ENCODE data around the gene SPARC.
A peak's percentile ranks its signal among the peaks of the same experiment; 100 is the strongest.
"Not testable (repeated sequence)": the region's sequence is repeated elsewhere in the genome, so short reads cannot be mapped to it uniquely, and the experiment has no call there.

The SPARC gene

DNA sequence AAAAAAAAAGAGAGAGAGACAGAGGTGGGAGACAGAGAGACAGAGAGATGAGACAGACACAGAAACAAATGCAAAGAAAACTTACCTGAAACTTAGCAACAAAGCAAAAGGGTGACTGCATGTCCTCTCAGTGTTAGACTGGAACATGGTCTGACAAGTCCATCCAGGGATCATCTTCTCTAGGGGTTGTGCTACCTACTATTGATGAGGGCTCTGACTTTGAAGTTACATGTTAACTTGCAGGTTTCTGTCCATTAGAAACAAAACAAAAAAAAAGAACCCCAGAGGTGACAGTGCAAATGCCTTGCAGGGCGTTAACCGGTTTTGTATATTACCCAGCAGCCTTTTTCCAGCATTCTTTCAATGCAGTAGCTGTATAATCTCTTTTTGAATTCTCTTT, 13.6 kb upstream of the SPARC start:
- Histone ChIP-seq H3K4me1 (ENCODE audit: control insufficient read depth, insufficient read depth, low read length) (peaks cover 50% of the 10 kb centered on the region), H3K9ac (ENCODE audit: low read length) (peak overlapping the region; percentile 98), H3K36me3 (ENCODE audit: control insufficient read depth, insufficient read depth, low read length, severe bottlenecking) (no peaks in the 10 kb centered on the region), H3K27me3 (replicated peaks; ENCODE audit: control insufficient read depth, insufficient read depth, low read length) (no peaks in the 10 kb centered on the region), H3K9me3 (ENCODE audit: control insufficient read depth, low read length) (no peaks in the 10 kb centered on the region), H3K4me3 (ENCODE audit: low read length) (no peak overlapping the region)
- DNase-seq (ENCODE audit: low read depth): no peak

DNA sequence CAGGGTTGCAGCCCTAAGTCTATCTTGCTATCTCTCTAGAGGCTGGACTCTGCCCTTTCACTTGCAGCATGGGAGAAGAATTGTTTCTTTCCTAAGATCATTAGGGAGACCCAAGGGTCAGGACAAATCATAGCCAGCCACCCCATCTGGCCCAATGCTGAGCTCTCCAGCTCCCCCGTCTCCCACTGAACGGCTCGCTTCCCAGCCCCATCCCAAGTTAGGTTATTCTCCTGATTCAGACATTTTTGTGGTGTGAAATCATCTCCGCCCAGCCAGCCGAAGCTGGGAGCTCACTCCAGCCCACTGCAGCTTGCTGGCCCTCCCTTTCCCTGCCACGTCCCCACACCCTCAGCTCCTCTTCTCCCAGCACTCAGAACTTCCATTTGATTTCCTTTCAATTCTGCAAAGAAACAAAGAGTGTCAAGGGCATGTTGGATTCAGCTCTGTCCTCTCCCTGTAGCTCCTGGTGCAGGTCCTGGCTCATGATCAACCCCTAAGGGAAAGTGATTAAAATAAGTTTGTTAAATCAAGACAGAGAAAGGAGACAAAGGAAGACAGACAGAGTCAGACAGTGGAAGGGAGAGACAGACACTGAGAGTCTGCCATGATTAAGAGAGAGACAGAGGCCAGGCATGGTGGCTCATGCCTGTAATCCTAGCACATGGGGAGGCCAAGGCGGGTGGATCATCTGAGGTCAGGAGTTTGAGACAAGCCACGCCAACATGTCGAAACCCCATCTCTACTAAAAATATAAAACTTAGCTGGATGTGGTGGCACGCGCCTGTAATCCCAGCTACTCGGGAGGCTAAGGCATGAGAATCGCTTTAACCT, 12.6 kb upstream of the SPARC start:
- peaks cover 60% of the 10 kb centered on the region for H3K4me1 ChIP-seq (ENCODE audit: control insufficient read depth, insufficient read depth, low read length)
- peak overlapping the region; percentile 68 for H3K4me3 ChIP-seq (ENCODE audit: low read length)
- peak overlapping the region; percentile 98 for H3K9ac ChIP-seq (ENCODE audit: low read length)
- no peaks in the 10 kb centered on the region for H3K36me3 ChIP-seq (ENCODE audit: control insufficient read depth, insufficient read depth, low read length, severe bottlenecking)
- H3K9me3 ChIP-seq (ENCODE audit: control insufficient read depth, low read length): no peaks in the 10 kb centered on the region
- DNase-seq (ENCODE audit: low read depth): peak; percentile 98
- H3K27me3 ChIP-seq (replicated peaks; ENCODE audit: control insufficient read depth, insufficient read depth, low read length): no peaks in the 10 kb centered on the region

DNA sequence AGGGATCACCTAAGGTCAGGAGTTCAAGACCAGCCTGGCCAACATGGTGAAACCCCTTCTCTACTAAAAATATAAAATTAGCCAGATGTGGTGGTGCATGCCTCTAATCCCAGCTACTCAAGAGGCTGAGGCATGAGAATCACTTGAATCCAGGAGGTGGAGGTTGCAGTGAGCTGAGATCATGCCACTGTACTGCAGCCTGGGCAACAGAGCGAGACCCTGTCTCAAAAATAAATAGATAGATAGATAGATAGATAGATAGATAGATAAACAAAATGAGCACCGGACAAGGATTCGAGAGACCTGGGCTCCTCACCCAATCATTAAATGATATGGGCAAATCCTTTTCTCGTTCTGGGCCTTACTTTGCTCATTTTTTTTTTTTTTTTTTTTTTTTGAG, 11.4 kb upstream of the SPARC start:
- not testable (repeated sequence) for H3K36me3 ChIP-seq (ENCODE audit: control insufficient read depth, insufficient read depth, low read length, severe bottlenecking); H3K4me3 ChIP-seq (ENCODE audit: low read length); H3K9me3 ChIP-seq (ENCODE audit: control insufficient read depth, low read length); H3K27me3 ChIP-seq (replicated peaks; ENCODE audit: control insufficient read depth, insufficient read depth, low read length); DNase-seq (ENCODE audit: low read depth)
- Histone ChIP-seq H3K9ac (ENCODE audit: low read length) (peak overlapping the region; percentile 98), H3K4me1 (ENCODE audit: control insufficient read depth, insufficient read depth, low read length) (peaks cover 67% of the 10 kb centered on the region)

DNA sequence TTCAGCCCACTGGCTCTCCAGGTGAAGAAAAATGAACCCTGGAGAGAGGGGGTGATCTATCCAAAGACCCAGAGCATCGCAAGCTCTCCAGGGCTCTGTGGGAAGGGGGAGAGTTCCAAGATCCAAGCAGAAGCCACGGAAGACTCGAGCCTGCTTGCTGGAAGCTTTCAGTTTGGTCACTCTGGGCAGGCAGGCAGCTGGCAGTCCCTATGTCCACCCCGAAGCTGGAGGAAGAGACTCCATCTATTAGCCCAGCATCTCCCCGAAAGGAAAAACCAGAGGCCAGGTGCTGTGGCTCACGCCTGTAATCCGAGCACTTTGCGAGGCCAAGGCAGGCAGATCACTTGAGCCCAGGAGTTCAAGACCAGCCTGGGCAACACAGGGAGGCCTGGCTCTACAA, 10.7 kb upstream of the SPARC start:
- H3K4me1 ChIP-seq (ENCODE audit: control insufficient read depth, insufficient read depth, low read length): peaks cover 67% of the 10 kb centered on the region
- H3K4me3 ChIP-seq (ENCODE audit: low read length): peak overlapping the region; percentile 69
- no peak for DNase-seq (ENCODE audit: low read depth)

DNA sequence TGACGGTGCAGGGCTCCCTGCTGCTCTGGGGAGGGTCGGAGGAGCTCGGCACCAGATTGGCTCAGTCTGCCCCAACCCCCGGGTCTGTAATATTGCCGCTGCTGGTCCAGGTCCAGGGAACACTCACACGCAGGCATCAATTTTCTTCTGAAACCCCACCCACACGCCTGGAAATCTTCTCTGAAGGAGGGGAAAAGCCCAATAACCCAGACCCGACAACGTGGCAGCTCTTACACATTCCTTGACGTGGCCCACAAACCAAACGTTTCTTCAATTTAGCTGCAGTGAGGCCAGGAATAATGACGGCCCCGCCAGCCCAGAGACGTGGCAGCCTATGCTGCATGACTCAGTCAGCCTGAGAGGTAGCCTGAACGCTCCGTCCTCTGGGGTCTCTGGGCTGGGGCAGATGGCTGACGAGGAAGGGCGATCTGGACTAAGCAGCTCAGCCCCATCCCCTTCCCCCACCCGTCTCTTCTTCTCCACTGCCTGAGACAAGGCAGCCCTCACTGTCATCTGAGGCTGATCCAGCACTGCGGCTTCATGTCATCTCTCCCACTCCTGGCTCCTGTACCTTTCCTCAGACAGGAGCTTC, 9.9 kb upstream of the SPARC start:
- no peaks in the 10 kb centered on the region for H3K27me3 ChIP-seq (replicated peaks; ENCODE audit: control insufficient read depth, insufficient read depth, low read length)
- peak overlapping the region; percentile 98 for H3K9ac ChIP-seq (ENCODE audit: low read length)
- H3K36me3 ChIP-seq (ENCODE audit: control insufficient read depth, insufficient read depth, low read length, severe bottlenecking): no peaks in the 10 kb centered on the region
- DNase-seq (ENCODE audit: low read depth): peak; percentile 99
- peak overlapping the region; percentile 69 for H3K4me3 ChIP-seq (ENCODE audit: low read length)
- H3K4me1 ChIP-seq (ENCODE audit: control insufficient read depth, insufficient read depth, low read length): peaks cover 67% of the 10 kb centered on the region
- H3K9me3 ChIP-seq (ENCODE audit: control insufficient read depth, low read length): no peaks in the 10 kb centered on the region

More for the DNA sequence above, 10.7 kb upstream of the SPARC start:
- H3K27me3 ChIP-seq (replicated peaks; ENCODE audit: control insufficient read depth, insufficient read depth, low read length): no peaks in the 10 kb centered on the region
- peak overlapping the region; percentile 98 for H3K9ac ChIP-seq (ENCODE audit: low read length)
- H3K9me3 ChIP-seq (ENCODE audit: control insufficient read depth, low read length): no peaks in the 10 kb centered on the region
- no peaks in the 10 kb centered on the region for H3K36me3 ChIP-seq (ENCODE audit: control insufficient read depth, insufficient read depth, low read length, severe bottlenecking)

DNA sequence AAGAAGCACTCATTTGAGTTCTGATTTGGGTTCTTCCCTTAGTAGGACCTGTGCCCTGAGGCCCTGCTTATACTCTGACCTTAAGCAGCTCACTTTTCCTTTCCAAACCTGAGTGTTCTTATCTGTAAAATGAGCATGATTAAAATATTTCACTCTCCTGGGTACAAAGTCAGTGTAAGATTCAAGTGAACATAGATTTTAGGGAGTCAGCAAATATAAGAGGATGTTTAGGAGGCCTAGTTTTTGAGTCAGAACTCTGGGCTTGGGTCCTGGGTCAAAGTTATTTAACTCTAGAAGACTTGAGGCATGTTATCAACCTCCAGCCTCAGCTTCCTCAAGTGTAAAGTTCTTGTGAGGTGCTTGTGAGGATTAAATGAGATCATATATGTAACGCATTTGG, 8.7 kb upstream of the SPARC start:
- no peaks in the 10 kb centered on the region for H3K36me3 ChIP-seq (ENCODE audit: control insufficient read depth, insufficient read depth, low read length, severe bottlenecking)
- H3K9ac ChIP-seq (ENCODE audit: low read length): peak overlapping the region; percentile 98
- peaks cover 63% of the 10 kb centered on the region for H3K4me1 ChIP-seq (ENCODE audit: control insufficient read depth, insufficient read depth, low read length)
- no peaks in the 10 kb centered on the region for H3K9me3 ChIP-seq (ENCODE audit: control insufficient read depth, low read length)
- peak overlapping the region; percentile 68 for H3K4me3 ChIP-seq (ENCODE audit: low read length)
- DNase-seq (ENCODE audit: low read depth): no peak
- no peaks in the 10 kb centered on the region for H3K27me3 ChIP-seq (replicated peaks; ENCODE audit: control insufficient read depth, insufficient read depth, low read length)

DNA sequence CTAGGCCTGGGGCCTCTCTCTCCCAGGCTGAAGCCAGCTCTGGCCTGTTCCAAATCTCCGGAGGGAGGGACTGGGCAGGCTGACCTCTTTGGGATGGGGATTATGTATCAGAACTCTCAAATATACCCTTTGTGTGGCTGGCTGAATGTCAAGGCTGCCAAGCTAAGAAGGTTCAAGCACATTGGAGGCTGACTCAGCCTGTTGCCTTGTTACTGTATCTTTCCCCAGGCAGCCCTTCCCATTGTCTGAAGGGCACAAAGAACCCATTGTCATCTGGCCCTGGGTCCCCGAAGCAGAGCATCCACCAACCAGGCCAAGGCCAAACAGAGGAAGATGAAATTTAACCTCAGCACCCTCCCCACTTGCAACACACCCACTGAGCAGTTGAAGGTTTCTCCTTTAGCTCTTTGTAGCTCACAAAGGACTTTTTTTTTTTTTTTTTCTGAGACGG, 7.3 kb upstream of the SPARC start:
- Histone ChIP-seq H3K9me3 (ENCODE audit: control insufficient read depth, low read length) (no peaks in the 10 kb centered on the region), H3K4me3 (ENCODE audit: low read length) (no peak overlapping the region), H3K9ac (ENCODE audit: low read length) (peak overlapping the region; percentile 4), H3K4me1 (ENCODE audit: control insufficient read depth, insufficient read depth, low read length) (peaks cover 51% of the 10 kb centered on the region), H3K36me3 (ENCODE audit: control insufficient read depth, insufficient read depth, low read length, severe bottlenecking) (no peaks in the 10 kb centered on the region), H3K27me3 (replicated peaks; ENCODE audit: control insufficient read depth, insufficient read depth, low read length) (no peaks in the 10 kb centered on the region)
- DNase-seq (ENCODE audit: low read depth): no peak

DNA sequence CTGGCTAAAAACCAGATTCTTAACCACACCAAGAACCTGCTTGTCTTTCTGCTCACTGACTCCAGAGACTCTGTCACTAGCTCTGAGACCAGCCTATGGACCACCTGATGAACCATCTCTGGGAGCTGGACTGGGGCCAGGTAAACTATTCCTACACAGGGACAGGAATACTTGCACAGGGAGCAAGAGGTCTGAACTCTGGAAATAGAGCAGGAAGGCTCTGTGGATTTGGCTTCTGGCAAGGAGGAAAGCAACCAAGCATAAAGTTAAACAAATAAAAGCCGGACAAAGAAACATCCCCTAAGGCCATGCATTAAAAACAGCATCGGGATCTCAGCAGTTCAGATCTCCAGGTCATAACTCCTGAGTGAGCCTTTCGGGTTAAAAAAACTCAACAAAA, 5.6 kb upstream of the SPARC start:
- peaks cover 47% of the 10 kb centered on the region for H3K4me1 ChIP-seq (ENCODE audit: control insufficient read depth, insufficient read depth, low read length)
- H3K9me3 ChIP-seq (ENCODE audit: control insufficient read depth, low read length): no peaks in the 10 kb centered on the region
- DNase-seq (ENCODE audit: low read depth): peak; percentile 78
- no peak overlapping the region for H3K9ac ChIP-seq (ENCODE audit: low read length)
- no peaks in the 10 kb centered on the region for H3K27me3 ChIP-seq (replicated peaks; ENCODE audit: control insufficient read depth, insufficient read depth, low read length)
- H3K4me3 ChIP-seq (ENCODE audit: low read length): no peak overlapping the region
- no peaks in the 10 kb centered on the region for H3K36me3 ChIP-seq (ENCODE audit: control insufficient read depth, insufficient read depth, low read length, severe bottlenecking)

DNA sequence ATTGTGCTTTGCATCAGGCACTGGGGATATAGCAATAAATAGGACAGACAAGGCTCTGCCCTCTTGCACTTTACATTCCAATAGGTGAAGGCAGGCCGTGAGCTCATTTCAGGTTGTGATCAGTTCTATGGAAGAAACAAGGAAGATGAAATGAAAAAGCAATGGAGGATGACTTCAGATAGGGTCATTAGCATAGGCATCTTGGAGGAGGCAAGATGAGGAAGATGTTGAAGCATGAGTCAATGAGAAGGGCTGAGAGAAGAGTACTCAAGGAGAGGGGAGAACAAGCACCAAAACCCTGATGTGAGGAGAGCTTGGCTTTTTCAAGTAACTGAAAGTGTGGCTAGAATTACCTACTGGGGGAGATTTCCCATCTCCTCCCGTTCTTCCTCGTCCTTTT, 5.0 kb upstream of the SPARC start:
- H3K4me3 ChIP-seq (ENCODE audit: low read length): no peak overlapping the region
- no peaks in the 10 kb centered on the region for H3K36me3 ChIP-seq (ENCODE audit: control insufficient read depth, insufficient read depth, low read length, severe bottlenecking)
- no peak for DNase-seq (ENCODE audit: low read depth)
- peaks cover 41% of the 10 kb centered on the region for H3K4me1 ChIP-seq (ENCODE audit: control insufficient read depth, insufficient read depth, low read length)
- no peaks in the 10 kb centered on the region for H3K27me3 ChIP-seq (replicated peaks; ENCODE audit: control insufficient read depth, insufficient read depth, low read length)
- no peaks in the 10 kb centered on the region for H3K9me3 ChIP-seq (ENCODE audit: control insufficient read depth, low read length)
- no peak overlapping the region for H3K9ac ChIP-seq (ENCODE audit: low read length)

DNA sequence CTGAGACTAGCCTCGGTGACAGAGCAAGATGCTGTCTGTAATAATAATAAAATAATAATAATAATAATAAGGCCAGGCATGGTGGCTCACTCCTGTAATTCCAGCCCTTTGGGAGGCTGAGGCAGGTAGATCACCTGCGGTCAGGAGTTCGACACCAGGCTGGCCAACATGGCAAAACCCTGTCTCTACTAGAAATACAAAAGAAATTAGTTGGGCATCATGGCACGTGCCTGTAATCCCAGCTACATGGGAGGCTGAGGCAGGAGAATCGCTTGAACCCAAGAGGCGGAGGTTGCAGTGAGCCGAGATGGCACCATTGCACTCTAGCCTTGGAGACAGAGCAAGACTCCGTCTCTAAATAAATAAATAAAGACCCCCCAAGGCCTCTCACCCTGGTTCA, 2.9 kb upstream of the SPARC start:
- H3K27me3 ChIP-seq (replicated peaks; ENCODE audit: control insufficient read depth, insufficient read depth, low read length); DNase-seq (ENCODE audit: low read depth); H3K9me3 ChIP-seq (ENCODE audit: control insufficient read depth, low read length): not testable (repeated sequence)

DNA sequence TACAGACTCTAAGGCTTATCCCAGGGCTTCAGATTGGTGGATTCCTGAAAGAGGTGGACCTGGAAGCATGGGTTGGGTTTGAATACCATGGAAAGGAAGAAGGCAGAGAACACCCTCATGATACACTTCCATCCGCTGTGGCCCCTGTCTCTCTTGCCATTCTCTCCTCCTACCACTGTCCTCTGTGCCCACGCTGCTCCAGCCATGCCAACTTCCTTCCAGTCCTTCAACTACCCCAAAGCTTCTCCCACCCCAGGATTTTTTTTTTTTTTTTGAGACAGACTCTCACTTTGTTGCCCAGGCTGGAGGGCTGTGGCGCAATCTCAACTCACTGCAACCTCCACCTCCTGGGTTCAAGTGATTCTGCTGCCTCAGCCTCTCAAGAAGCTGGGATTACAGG, 1.7 kb upstream of the SPARC start:
- no peak overlapping the region for H3K9ac ChIP-seq (ENCODE audit: low read length)
- peaks cover 6% of the 10 kb centered on the region for H3K36me3 ChIP-seq (ENCODE audit: control insufficient read depth, insufficient read depth, low read length, severe bottlenecking)
- H3K4me1 ChIP-seq (ENCODE audit: control insufficient read depth, insufficient read depth, low read length): peaks cover 18% of the 10 kb centered on the region
- H3K9me3 ChIP-seq (ENCODE audit: control insufficient read depth, low read length): no peaks in the 10 kb centered on the region
- no peak for DNase-seq (ENCODE audit: low read depth)
- H3K27me3 ChIP-seq (replicated peaks; ENCODE audit: control insufficient read depth, insufficient read depth, low read length): no peaks in the 10 kb centered on the region
- no peak overlapping the region for H3K4me3 ChIP-seq (ENCODE audit: low read length)

More for the DNA sequence above, 2.9 kb upstream of the SPARC start:
- peaks cover 22% of the 10 kb centered on the region for H3K4me1 ChIP-seq (ENCODE audit: control insufficient read depth, insufficient read depth, low read length)
- not testable (repeated sequence) for H3K36me3 ChIP-seq (ENCODE audit: control insufficient read depth, insufficient read depth, low read length, severe bottlenecking); H3K9ac ChIP-seq (ENCODE audit: low read length); H3K4me3 ChIP-seq (ENCODE audit: low read length)

Measured in adipocyte (in vitro differentiated cells).